Measurements from ENCODE around the gene KCNJ5.
"Not testable (repeated sequence)": the region's sequence is repeated elsewhere in the genome, so short reads cannot be mapped to it uniquely, and the experiment has no call there.

KCNJ5 gene

DNA sequence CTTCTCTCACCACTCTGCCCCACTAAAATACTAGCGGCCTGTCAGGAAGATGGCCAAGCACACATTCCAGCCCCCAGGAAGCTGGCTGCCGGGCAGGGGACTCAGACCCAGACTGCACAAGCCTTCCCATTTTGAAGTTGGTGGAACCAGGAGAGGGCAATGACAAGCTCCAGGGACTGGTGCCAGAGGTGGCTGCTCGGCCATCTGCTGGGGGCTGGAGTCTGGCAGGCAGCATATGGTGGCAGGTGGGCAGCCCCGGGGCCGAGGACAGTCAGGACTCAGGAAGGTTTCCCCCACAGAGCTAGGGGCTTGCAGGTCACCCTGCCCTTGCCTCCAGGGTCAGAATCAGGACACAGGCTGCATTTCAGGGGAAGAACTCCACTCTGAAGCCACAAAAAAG is 22.6 kb downstream of the KCNJ5 start:
- DNase-seq (ENCODE audit: low read depth in 2 of 2), result no peak

DNA sequence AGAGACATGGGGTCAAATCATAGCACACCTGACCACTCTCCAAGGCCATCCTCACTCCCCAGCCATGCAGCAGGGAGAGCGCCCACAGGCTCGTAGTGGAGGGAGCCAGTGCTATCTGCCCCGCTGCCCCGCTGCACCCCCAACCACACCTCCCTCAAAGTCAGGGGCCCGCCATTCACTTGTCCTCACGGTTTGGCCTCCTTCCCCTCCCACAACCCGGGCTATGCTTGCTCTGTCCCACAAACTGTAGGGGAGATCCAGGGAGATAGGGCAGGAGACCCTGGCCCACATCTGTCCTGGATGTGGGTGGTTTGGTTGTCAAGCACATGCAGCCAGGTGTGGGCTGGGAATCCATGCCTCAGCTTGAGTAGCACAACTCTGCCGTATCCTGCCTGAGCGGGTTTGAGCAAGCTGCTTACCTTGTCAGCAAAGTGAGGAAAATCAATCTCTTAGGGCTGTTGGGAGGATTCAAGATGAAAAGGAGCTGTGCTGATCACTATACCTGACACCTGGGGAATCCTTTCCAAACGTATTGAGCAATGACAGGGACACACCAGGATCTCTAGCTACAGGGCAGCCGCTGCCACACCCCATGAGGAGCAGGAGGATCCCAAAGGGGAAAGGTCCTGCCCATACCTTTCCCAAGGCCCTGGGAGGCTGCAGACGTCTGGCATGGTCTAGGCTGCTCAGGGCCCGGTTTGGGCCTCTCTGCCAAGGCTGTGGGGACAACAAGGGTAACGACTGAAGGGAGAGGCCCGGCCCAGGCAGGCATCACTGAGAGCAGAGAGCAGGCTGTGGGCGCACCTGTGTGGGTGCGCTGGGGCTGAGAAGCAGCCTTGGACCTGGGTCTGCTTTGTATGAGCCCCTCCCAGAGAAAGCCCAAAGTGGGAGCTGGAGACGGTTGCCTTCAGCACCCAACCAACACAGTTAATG is 23.3 kb downstream of the KCNJ5 start:
- DNase-seq (ENCODE audit: low read depth in 2 of 2), result no peak

GRCh38 chr11:128915149-128915521 is 24.0 kb downstream of the KCNJ5 start:
- no peak for DNase-seq (ENCODE audit: low read depth in 2 of 2)

GRCh38 chr11:128916037-128916572 is 24.9 kb downstream of the KCNJ5 start:
- DNase-seq (ENCODE audit: low read depth in 2 of 2), result no peak

GRCh38 chr11:128916681-128917080 is 25.5 kb downstream of the KCNJ5 start:
- DNase-seq (ENCODE audit: low read depth in 2 of 2), result no peak

DNA sequence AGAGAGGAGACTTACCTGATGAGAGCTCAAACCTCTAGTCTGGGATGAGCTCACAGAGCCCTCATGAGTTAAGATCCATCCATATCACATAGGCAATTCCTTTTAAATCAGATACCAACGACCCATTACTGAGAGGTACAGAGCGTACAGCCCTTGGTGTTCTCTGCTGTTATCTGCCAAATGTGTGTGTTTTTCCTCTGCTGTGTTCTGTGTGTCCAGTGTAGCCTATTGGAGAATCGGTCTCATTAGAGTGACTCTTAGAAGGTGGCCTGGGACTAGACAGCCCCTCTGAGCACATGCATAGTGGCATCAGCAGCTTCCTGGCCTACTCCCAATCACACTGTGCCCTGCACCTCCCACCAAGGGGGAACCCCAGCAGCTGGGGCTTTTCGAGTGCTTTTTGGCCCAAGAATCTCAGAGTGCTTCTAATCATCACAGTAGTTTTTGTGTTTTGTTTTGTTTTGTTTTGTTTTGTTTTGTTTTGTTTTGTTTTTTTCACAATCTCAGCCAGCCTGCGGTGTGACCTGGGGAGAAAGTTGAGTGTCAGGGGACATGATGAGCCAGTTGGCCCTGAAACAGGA is 26.1 kb downstream of the KCNJ5 start:
- DNase-seq (ENCODE audit: low read depth in 2 of 2), result no peak

- no peak for DNase-seq (ENCODE audit: low read depth in 2 of 2)
Observed at GRCh38 chr11:128919216-128919615, 28.1 kb downstream of the KCNJ5 start.

- not testable (repeated sequence) for DNase-seq (ENCODE audit: low read depth in 2 of 2)
Observed at GRCh38 chr11:128919635-128920034, 28.5 kb downstream of the KCNJ5 start.

- no peak for DNase-seq (ENCODE audit: low read depth in 2 of 2)
Observed at GRCh38 chr11:128920666-128921065, 29.5 kb downstream of the KCNJ5 start.

- no peak for DNase-seq (ENCODE audit: low read depth in 2 of 2)
Observed at GRCh38 chr11:128921793-128922192, 30.6 kb downstream of the KCNJ5 start.

- DNase-seq (ENCODE audit: low read depth in 2 of 2), result no peak
Observed at GRCh38 chr11:128924104-128924503, 32.9 kb downstream of the KCNJ5 start.

- DNase-seq (ENCODE audit: low read depth in 2 of 2), result no peak
Observed at GRCh38 chr11:128924510-128925249, 33.5 kb downstream of the KCNJ5 start.

DNA sequence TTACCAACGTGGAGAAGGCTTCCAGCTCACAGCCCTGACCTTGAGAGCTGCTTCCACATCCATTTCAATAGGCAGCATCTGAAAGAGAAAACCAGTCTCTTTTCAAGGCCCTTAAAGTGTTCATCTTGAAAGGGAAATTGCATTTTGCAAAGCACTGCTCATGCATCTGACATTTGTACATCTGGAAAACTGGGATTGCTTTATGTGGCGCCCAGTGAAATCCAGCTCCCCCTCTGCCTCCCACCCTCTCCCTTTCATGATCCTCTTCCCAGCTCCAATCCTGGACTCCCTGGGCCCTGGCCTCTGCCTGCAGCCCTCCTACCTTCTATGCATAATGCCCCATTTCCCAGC is 34.1 kb downstream of the KCNJ5 start:
- DNase-seq (ENCODE audit: low read depth in 2 of 2), result no peak

GRCh38 chr11:128926000-128926399 is 34.8 kb downstream of the KCNJ5 start:
- no peak for DNase-seq (ENCODE audit: low read depth in 2 of 2)

GRCh38 chr11:128926437-128927107 is 35.4 kb downstream of the KCNJ5 start:
- DNase-seq (ENCODE audit: low read depth in 2 of 2), result no peak

GRCh38 chr11:128927108-128927461 is 35.9 kb downstream of the KCNJ5 start:
- DNase-seq (ENCODE audit: low read depth in 2 of 2), result no peak

DNA sequence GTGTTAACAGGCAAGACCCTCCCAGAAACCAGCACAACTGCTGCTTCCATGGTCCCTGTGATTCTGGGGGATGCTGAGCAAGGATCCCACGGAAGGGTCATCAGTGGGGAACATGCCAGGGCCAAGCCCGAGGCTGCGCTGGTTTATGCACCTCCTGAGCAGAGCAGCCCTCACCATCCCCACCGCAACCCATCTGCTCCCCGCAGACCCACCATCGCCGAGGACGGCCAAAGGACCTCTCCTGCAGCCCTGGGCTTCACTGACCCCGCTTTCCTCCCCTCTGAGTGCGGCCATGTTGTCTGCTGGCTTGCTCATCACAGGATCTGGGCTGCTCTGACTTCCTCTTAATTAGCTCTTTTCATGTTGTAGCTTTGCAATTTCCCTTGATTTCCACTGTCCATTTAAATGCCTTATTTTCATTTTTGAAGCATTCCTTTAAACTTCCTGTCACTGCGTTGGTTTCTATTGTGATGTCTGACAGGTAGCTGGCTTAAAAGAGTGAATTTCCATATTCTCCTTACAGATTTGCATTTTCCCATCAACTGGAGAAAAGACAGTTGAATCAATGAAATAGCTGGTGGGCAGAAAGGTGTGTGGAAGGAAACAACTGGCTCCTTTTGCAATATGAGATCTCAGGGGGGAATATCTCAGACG is 36.7 kb downstream of the KCNJ5 start:
- no peak for DNase-seq (ENCODE audit: low read depth in 2 of 2)

DNA sequence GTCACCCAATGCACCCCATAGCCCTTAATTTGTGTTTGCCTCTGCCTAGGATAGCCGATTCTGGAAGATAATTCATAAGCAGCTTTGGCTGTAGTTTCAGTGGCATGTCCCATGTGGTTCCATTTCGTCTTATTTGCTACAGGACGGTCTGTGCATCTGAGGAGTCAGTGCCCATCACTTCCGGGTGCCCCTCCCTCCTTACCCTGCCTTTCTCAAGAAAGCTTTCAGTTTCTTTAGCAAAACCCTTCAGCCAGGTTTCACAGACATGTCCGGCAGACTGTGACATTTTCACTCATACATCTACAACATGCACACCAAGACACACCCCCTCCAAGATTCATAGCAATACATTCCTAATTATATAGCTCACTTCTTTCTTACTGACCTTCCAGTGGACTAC is 37.2 kb downstream of the KCNJ5 start:
- DNase-seq (ENCODE audit: low read depth in 2 of 2), result no peak

DNA sequence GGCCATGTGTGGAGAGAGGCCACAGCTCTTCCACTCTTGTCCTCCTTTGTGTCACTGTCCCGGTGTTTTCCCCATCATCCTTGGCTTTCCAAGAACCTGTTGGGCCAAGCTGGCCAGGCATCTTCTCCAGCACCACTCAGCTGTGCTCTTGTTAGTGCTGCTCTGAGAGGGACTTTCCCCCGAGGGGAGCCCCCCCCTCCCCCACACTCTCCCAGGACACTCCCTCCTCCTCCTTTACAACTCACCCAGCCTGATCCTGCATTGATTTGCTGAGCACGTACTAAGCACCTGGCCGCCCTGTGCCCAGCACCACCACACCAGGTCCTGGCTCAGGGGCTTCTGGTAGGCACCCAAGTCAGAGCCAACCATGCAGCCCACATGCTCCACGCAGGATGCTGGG is 38.3 kb downstream of the KCNJ5 start:
- DNase-seq (ENCODE audit: low read depth in 2 of 2), result peak in 1 of 2 donors; percentile 14

DNA sequence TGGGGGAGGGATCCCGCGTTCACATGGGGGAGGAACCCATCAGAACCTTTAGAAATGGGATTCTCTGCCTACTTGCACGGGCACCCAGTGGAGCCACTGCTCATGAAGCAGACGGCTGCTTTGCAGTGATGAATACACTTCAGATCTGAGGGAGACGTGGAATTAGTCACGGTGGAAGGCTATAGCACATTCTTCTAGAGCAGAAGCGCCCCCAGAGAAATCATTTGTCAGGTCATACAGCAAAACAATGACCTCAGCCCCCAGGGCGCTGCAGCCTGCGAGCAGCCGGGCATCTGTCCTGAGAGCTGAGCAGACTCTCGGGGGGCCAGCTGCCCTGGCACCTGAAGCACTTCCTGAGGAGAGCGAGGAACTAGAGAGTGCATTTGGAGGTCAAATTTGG is 38.8 kb downstream of the KCNJ5 start:
- no peak for DNase-seq (ENCODE audit: low read depth in 2 of 2)

- no peak for DNase-seq (ENCODE audit: low read depth in 2 of 2)
Observed at GRCh38 chr11:128931066-128931465, 39.9 kb downstream of the KCNJ5 start.

- DNase-seq (ENCODE audit: low read depth in 2 of 2), result no peak
Observed at GRCh38 chr11:128931668-128932067, 40.5 kb downstream of the KCNJ5 start.

All from stimulated activated CD4-positive, alpha-beta T cell treated with anti-CD3 and anti-CD28 coated beads, Interleukin-4, amount 100 ng/mL, for 48 hours (primary cell).